HepG2 (cell line): ENCODE measurements around the gene GDF11. TPM values are rescaled to one million over a fixed set of nuclear protein-coding genes. Genes with fewer than 3 reads are reported as not detected.

Experiments used
- CCDC6 ChIP-seq: sonication (generic); formaldehyde crosslinking; IDR thresholded peaks from 2 replicates; pipeline ENCODE4 v1.8.1; 2022; ENCODE audit warnings: mild to moderate bottlenecking, missing genetic modification reagents, moderate library complexity
- GATAD1 ChIP-seq: IDR thresholded peaks from 2 replicates; pipeline ENCODE4 v1.6.1; 2016; ENCODE audit warnings: missing genetic modification reagents, missing compliant biosample characterization
- HNF4G ChIP-seq, 2 experiments: sonication (generic) in 1 of 2; formaldehyde crosslinking in 1 of 2; IDR thresholded peaks; 2 replicates each; pipeline versions ENCODE4 v1.4.0 to v1.6.1; 2011 to 2020; ENCODE audit warnings: borderline replicate concordance in 2 of 2, low read depth in 2 of 2, mild to moderate bottlenecking in 2 of 2, low read length in 1 of 2, missing genetic modification reagents in 1 of 2, moderate library complexity in 1 of 2
- IRF2 ChIP-seq: IDR thresholded peaks from 2 replicates; pipeline ENCODE4 v1.6.1; 2018; ENCODE audit warnings: missing genetic modification reagents, missing compliant biosample characterization
- MIER2 ChIP-seq: IDR thresholded peaks from 2 replicates; pipeline ENCODE4 v1.6.1; 2016; ENCODE audit warnings: missing biosample characterization, missing genetic modification reagents
- NCOA5 ChIP-seq: sonication (generic); formaldehyde crosslinking; IDR thresholded peaks from 2 replicates; pipeline ENCODE4 v1.4.0; 2020; ENCODE audit warnings: missing genetic modification reagents
- POGK ChIP-seq: sonication (generic); formaldehyde crosslinking; conservative IDR thresholded peaks from 2 replicates; pipeline ENCODE4 v1.8.0; 2022; ENCODE audit warnings: mild to moderate bottlenecking, moderate library complexity, missing genetic modification reagents
- THAP7 ChIP-seq: sonication (generic); formaldehyde crosslinking; IDR thresholded peaks from 2 replicates; pipeline ENCODE4 v1.8.1; 2023; ENCODE audit warnings: mild to moderate bottlenecking, missing genetic modification reagents
- ZBED4 ChIP-seq: sonication (generic); formaldehyde crosslinking; IDR thresholded peaks from 2 replicates; pipeline ENCODE4 v1.4.0; 2020; ENCODE audit warnings: missing genetic modification reagents, borderline replicate concordance
- ZBTB7A ChIP-seq: sonication (generic); formaldehyde crosslinking; IDR thresholded peaks from 2 replicates; pipeline ENCODE4 v1.8.0; 2022; ENCODE audit warnings: mild to moderate bottlenecking, missing genetic modification reagents
- ZGPAT ChIP-seq: IDR thresholded peaks from 2 replicates; pipeline ENCODE4 v1.6.1; 2016; ENCODE audit warnings: mild to moderate bottlenecking
- ZMAT3 ChIP-seq: sonication (generic); formaldehyde crosslinking; conservative IDR thresholded peaks from 2 replicates; pipeline ENCODE4 v1.7.0; 2021; ENCODE audit warnings: missing genetic modification reagents
- ZNF138 ChIP-seq: sonication (generic); formaldehyde crosslinking; IDR thresholded peaks from 2 replicates; pipeline ENCODE4 v1.5.0; 2020; ENCODE audit warnings: mild to moderate bottlenecking, low read depth, missing genetic modification reagents
- ZNF20 ChIP-seq: sonication (generic); formaldehyde crosslinking; IDR thresholded peaks from 2 replicates; pipeline ENCODE4 v1.4.0; 2020; ENCODE audit warnings: mild to moderate bottlenecking, moderate library complexity, missing genetic modification reagents
- ZNF503 ChIP-seq: sonication (generic); formaldehyde crosslinking; IDR thresholded peaks from 2 replicates; pipeline ENCODE4 v1.4.0; 2020; ENCODE audit warnings: missing genetic modification reagents
- ZNF749 ChIP-seq: sonication (generic); formaldehyde crosslinking; IDR thresholded peaks from 2 replicates; pipeline ENCODE4 v1.8.0; 2022; ENCODE audit warnings: mild to moderate bottlenecking, missing genetic modification reagents, moderate library complexity, borderline replicate concordance
- polyA plus RNA-seq, 8 experiments: library from polyadenylated mRNA; depleted of rRNA in 3 of 8; stranded (reverse) in 7 of 8; unstranded in 1 of 8; fragments of >200 nt; fragmentation: Illumina TruSeq in 4 of 8; extraction: Trizol in 4 of 8; gene quantifications; 2 replicates each; pipeline versions ENCODE4 v1.2.1 to v1.2.3, GENCODE V29; 2011 to 2016; ENCODE audit warnings: low read depth in 4 of 8, missing spikeins in 1 of 8, mixed read lengths in 1 of 8; ENCODE audit not compliant: insufficient read depth in 1 of 8
- total RNA-seq, 5 experiments: library from RNA; depleted of rRNA; stranded (reverse); fragments of >200 nt; fragmentation: Illumina TruSeq; extraction: Trizol; gene quantifications; 2 replicates each; pipeline ENCODE4 v1.2.3, GENCODE V29; 2016; ENCODE audit warnings: low read depth in 1 of 5

GDF11 gene
- total and polyA plus RNA-seq, 2 of the 13 experiments (the other 11 are each of a cell fraction or from before 2014, with no cell fraction given) = 0.63 to 1.5 TPM

GRCh38 chr12:55728939-55729818 lies 13.7 kb upstream of the GDF11 start, which contains the start of gene CD63 (continued):
- TF ChIP-seq ZBED4 (CRISPR knock-in tag) = no peak; the same call in 1 of the 2 replicates
- no peak for TF ChIP-seq ZNF20 (CRISPR knock-in tag)
- 0 out of 2 replicates have a peak, but pooled peaks have one; percentile 18 for TF ChIP-seq IRF2 (CRISPR knock-in tag)
- TF ChIP-seq ZGPAT (CRISPR knock-in tag) = peak; percentile 65; the same call in 1 of the 2 replicates
- TF ChIP-seq HNF4G (IDR thresholded peaks at IDR 0.05; ENCODE audit: borderline replicate concordance, low read depth, low read length) = 0 out of 2 replicates have a peak, but pooled peaks have one; percentile 9
- no peak for TF ChIP-seq HNF4G (CRISPR knock-in tag; IDR thresholded peaks at IDR 0.05; ENCODE audit: borderline replicate concordance, low read depth)
- TF ChIP-seq GATAD1 = peak; percentile 28; the same call in 1 of the 2 replicates
- 0 out of 2 replicates have a peak, but pooled peaks have one; percentile 18 for TF ChIP-seq ZMAT3 (CRISPR knock-in tag)
- TF ChIP-seq ZNF503 = no peak
- TF ChIP-seq ZNF749 (CRISPR knock-in tag) = no peak; the same call in 1 of the 2 replicates
- no peak for TF ChIP-seq MIER2 (CRISPR knock-in tag)
- no peak for TF ChIP-seq NCOA5
- TF ChIP-seq POGK (CRISPR knock-in tag) = peak; percentile 72; the same call in 1 of the 2 replicates
- 0 out of 2 replicates have a peak, but pooled peaks have one; percentile 40 for TF ChIP-seq THAP7 (CRISPR knock-in tag)
- no peak for TF ChIP-seq ZNF138
- TF ChIP-seq CCDC6 (CRISPR knock-in tag) = peak; percentile 62; the same call in 1 of the 2 replicates
- TF ChIP-seq ZBTB7A (CRISPR knock-in tag) = 0 out of 2 replicates have a peak, but pooled peaks have one; percentile 54
